Fibroblast of mammary gland (primary cell): Measurements from ENCODE around the gene IMP3.

Experiments used
- DNase-seq: peaks from one replicate; pipeline ENCODE4 v3.0.0-alpha.2; 2010; ENCODE audit warnings: low read depth
- H3K4me3 ChIP-seq: 2 replicates; pipeline ENCODE4 v1.5.1; 2011; ENCODE audit warnings: low read depth, mild to moderate bottlenecking, low read length, moderate library complexity; ENCODE audit not compliant: control insufficient read depth
- CTCF ChIP-seq: conservative IDR thresholded peaks from 2 replicates; pipeline ENCODE4 v1.5.1; 2011; ENCODE audit warnings: low read depth, low read length, inconsistent platforms; ENCODE audit not compliant: control insufficient read depth, insufficient read depth

The IMP3 gene

GRCh38 chr15:75649848-75650247 lies 9.8 kb upstream of the IMP3 start:
- H3K4me3 ChIP-seq = peak overlapping the region; percentile 86
- TF ChIP-seq CTCF = no peak
- peak; percentile 44 for DNase-seq

GRCh38 chr15:75649045-75649761 lies 9.2 kb upstream of the IMP3 start:
- DNase-seq = no peak
- TF ChIP-seq CTCF = no peak
- peak overlapping the region; percentile 86 for H3K4me3 ChIP-seq

- no peak for TF ChIP-seq CTCF
- peak overlapping the region; percentile 86 for H3K4me3 ChIP-seq
- no peak for DNase-seq
These were observed 8.4 kb upstream of the IMP3 start for GRCh38 chr15:75648156-75649000.

GRCh38 chr15:75647370-75648155 lies 7.5 kb upstream of the IMP3 start, which contains the start of gene SNX33:
Gene SNX33, plus strand, starts transcription at chr15:75647912. Its CDS starts 1,191 bp downstream, at chr15:75649103.
- H3K4me3 ChIP-seq = peak within 1 kb of the TSS; percentile 86
- no peak for TF ChIP-seq CTCF
- peak; percentile 87 for DNase-seq

GRCh38 chr15:75646944-75647364 lies 6.9 kb upstream of the IMP3 start:
- no peak for TF ChIP-seq CTCF
- peak overlapping the region; percentile 86 for H3K4me3 ChIP-seq

More at GRCh38 chr15:75646944-75647364, 6.9 kb upstream of the IMP3 start:
- DNase-seq = no peak
